OCI-LY3 (cell line): ENCODE results near the gene BCAP31.

Experiments used
- H2AFZ ChIP-seq: fragments of 200-600, 300-600 bp; shearing (Covaris generic); 2 replicates; pipeline ENCODE4 v1.6.0; 2014; ENCODE audit warnings: antibody characterized with exemption, low read depth, low read length
- H3K27ac ChIP-seq: fragments of 200-600, 300-600 bp; sonication (generic); 2 replicates; pipeline ENCODE4 v1.5.1; 2014; ENCODE audit warnings: mild to moderate bottlenecking, low read length, moderate library complexity, mixed read lengths
- H3K27me3 ChIP-seq: fragments of 200-600, 300-600 bp; sonication (generic); 2 replicates; pipeline ENCODE4 v1.6.1; 2014; ENCODE audit warnings: low read depth, low read length, mixed read lengths
- H3K36me3 ChIP-seq: fragments of 200-600, 300-600 bp; sonication (generic); replicated peaks from 2 replicates; pipeline ENCODE3; 2014; ENCODE audit warnings: low read depth, low read length, mixed read lengths
- H3K4me1 ChIP-seq: fragments of 300-600, 200-600 bp; sonication (generic); 2 replicates; pipeline ENCODE4 v1.6.1; 2014; ENCODE audit warnings: low read length, mixed read lengths
- H3K4me2 ChIP-seq: fragments of 200-600, 300-600 bp; sonication (generic); 2 replicates; pipeline ENCODE4 v1.6.1; 2014; ENCODE audit warnings: low read length, mixed read lengths
- H3K4me3 ChIP-seq: fragments of 300-600, 200-600 bp; sonication (generic); 2 replicates; pipeline ENCODE4 v1.5.1; 2014; ENCODE audit warnings: antibody characterized with exemption, mild to moderate bottlenecking, low read length, moderate library complexity
- H3K79me2 ChIP-seq: fragments of 300-600, 200-600 bp; shearing (Covaris generic); 2 replicates; pipeline ENCODE4 v1.6.1; 2014; ENCODE audit warnings: mild to moderate bottlenecking, low read length, mixed read lengths
- H3K9ac ChIP-seq: fragments of 300-600, 200-600 bp; shearing (Covaris generic); 2 replicates; pipeline ENCODE4 v1.6.0; 2014; ENCODE audit warnings: mild to moderate bottlenecking, low read length, moderate library complexity
- H3K9me3 ChIP-seq: fragments of 200-600, 300-600 bp; shearing (Covaris generic); 2 replicates; pipeline ENCODE4 v1.6.1; 2014; ENCODE audit warnings: low read length, mixed read lengths; ENCODE audit not compliant: insufficient read depth
- H4K20me1 ChIP-seq: fragments of 200-600, 300-600 bp; sonication (generic); 2 replicates; pipeline ENCODE4 v1.6.1; 2016; ENCODE audit warnings: low read length, mixed read lengths; ENCODE audit not compliant: insufficient read depth
- EZH2phosphoT487 ChIP-seq: fragments of 200-600 bp; shearing (Covaris generic); IDR thresholded peaks from 2 replicates; pipeline ENCODE4 v1.6.1; 2018; ENCODE audit warnings: antibody characterized with exemption, mixed run types, low read depth
- TF ChIP-seq, protein P1 (sequence below): fragments of 200-600, 300-600 bp; sonication (generic); IDR thresholded peaks from 2 replicates; pipeline ENCODE4 v1.5.1; 2014; ENCODE audit warnings: antibody characterized with exemption, low read length, low read depth

Gene BCAP31

DNA sequence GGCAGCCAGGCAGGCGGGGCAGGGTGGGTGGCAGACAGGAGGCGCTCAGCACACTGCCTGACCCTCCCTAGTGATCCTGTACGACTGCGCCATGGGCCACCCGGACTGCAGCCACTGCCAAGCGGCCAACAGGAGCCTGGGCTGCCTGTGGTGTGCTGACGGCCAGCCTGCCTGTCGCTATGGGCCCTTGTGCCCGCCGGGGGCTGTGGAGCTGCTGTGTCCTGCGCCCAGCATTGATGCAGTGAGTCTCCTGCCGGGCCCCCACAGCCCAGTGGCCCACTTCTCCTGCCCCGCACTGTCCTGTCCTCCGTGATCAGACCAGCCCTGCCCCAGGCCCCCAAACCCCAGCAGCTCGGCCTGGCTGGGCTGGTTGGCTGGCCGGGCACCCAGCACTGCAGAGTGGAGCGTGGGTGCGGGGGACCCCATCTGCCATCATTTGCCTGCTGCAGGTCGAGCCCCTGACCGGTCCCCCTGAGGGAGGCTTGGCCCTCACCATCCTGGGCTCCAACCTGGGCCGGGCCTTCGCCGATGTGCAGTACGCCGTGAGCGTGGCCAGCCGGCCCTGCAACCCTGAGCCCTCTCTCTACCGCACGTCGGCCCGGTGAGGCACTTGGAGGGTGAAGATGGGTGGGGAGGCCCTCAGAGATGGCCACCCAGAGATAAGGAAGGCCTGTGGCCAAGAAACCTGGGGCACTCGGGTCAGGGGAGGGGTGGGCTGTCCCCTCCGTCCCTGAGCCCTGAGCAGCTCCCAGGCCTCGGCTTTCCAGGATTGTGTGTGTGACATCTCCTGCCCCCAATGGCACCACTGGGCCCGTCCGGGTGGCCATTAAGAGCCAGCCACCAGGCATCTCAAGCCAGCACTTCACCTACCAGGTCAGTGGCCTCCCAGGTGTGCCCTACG is 47.5 kb upstream of the BCAP31 start:
- no peaks in the 10 kb centered on the region for H3K79me2 ChIP-seq
- no peak overlapping the region for H3K4me2 ChIP-seq
- H3K9me3 ChIP-seq = no peaks in the 10 kb centered on the region
- H3K4me1 ChIP-seq = no peaks in the 10 kb centered on the region
- H4K20me1 ChIP-seq = no peaks in the 10 kb centered on the region
- H3K9ac ChIP-seq = no peak overlapping the region
- no peak overlapping the region for H2AFZ ChIP-seq
- no peaks in the 10 kb centered on the region for H3K36me3 ChIP-seq
- H3K27me3 ChIP-seq = no peaks in the 10 kb centered on the region
- H3K27ac ChIP-seq = no peak overlapping the region
- TF ChIP-seq, protein P1, sequence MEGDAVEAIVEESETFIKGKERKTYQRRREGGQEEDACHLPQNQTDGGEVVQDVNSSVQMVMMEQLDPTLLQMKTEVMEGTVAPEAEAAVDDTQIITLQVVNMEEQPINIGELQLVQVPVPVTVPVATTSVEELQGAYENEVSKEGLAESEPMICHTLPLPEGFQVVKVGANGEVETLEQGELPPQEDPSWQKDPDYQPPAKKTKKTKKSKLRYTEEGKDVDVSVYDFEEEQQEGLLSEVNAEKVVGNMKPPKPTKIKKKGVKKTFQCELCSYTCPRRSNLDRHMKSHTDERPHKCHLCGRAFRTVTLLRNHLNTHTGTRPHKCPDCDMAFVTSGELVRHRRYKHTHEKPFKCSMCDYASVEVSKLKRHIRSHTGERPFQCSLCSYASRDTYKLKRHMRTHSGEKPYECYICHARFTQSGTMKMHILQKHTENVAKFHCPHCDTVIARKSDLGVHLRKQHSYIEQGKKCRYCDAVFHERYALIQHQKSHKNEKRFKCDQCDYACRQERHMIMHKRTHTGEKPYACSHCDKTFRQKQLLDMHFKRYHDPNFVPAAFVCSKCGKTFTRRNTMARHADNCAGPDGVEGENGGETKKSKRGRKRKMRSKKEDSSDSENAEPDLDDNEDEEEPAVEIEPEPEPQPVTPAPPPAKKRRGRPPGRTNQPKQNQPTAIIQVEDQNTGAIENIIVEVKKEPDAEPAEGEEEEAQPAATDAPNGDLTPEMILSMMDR = no peak
- TF ChIP-seq EZH2phosphoT487 = no peak
- H3K4me3 ChIP-seq = no peak overlapping the region

DNA sequence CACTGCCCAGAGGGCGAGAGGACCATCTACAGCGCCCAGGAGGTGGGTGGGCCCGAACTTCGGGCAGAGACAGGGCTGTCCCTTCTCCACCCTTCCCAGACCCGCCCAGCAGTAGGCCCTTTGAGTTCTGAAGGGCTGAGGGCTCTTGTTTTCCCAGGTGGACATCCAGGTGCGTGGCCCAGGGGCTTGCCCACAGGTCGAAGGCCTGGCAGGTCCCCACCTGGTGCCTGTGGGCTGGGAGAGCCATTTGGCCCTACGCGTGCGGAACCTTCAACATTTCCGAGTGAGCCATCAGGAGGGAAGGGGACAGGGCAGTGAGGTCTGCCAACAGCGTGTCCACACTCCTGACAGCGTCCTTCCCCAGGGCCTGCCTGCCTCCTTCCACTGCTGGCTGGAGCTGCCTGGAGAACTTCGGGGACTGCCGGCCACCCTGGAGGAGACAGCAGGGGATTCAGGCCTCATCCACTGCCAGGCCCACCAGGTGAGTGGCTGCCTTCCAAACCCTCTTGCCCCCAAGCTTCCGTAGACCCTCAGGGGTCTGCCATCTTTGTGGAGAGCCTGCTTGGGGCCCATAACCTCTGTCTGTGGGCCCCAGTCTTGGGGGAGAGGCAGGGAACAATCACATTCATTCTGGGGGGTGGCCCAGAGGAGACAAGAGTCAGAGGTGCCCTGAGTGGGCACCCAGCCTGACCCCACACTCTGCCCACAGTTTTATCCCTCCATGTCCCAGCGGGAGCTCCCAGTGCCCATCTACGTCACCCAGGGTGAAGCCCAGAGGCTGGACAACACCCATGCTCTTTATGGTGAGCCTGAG is 46.6 kb upstream of the BCAP31 start:
- no peaks in the 10 kb centered on the region for H3K27me3 ChIP-seq
- H3K4me1 ChIP-seq = peaks cover 8% of the 10 kb centered on the region; the same call in 1 of the 2 replicates
- H3K36me3 ChIP-seq = no peaks in the 10 kb centered on the region
- H3K79me2 ChIP-seq = no peaks in the 10 kb centered on the region
- H2AFZ ChIP-seq = no peak overlapping the region
- H3K9ac ChIP-seq = no peak overlapping the region
- H3K4me3 ChIP-seq = no peak overlapping the region
- no peak overlapping the region for H3K27ac ChIP-seq
- no peaks in the 10 kb centered on the region for H3K9me3 ChIP-seq
- H3K4me2 ChIP-seq = no peak overlapping the region
- TF ChIP-seq, protein P1 = no peak
- no peak for TF ChIP-seq EZH2phosphoT487
- no peaks in the 10 kb centered on the region for H4K20me1 ChIP-seq

DNA sequence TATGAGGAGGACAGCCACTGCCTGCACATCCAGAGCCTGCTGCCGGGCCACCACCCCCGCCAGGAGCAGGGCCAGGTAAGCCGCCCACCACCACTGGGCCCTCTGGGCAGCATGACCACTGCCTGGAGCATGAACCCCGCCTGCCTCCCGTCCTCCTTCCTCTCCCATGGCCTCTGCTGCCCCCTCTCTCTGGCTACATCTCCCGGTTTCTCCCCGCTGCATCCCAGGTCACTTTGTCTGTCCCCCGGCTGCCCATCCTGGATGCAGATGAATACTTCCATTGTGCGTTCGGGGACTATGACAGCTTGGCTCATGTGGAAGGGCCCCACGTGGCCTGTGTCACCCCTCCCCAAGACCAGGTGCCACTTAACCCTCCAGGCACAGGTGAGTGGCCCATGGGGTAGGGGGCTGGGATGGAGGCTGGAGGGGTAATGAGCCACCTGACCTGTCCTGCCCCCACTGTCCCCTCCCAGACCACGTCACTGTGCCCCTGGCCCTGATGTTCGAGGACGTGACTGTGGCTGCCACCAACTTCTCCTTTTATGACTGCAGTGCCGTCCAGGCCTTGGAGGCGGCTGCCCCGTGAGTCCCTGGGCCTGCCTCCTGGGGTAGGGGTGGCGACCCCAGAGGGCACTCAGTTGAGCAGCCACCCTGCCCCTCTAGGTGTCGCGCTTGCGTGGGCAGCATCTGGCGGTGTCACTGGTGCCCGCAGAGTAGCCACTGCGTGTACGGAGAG is 45.8 kb upstream of the BCAP31 start:
- H3K9ac ChIP-seq = no peak overlapping the region
- no peak overlapping the region for H3K4me2 ChIP-seq
- H3K4me3 ChIP-seq = no peak overlapping the region
- TF ChIP-seq, protein P1 = no peak
- TF ChIP-seq EZH2phosphoT487 = no peak
- no peak overlapping the region for H3K27ac ChIP-seq
- H2AFZ ChIP-seq = no peak overlapping the region
- H3K9me3 ChIP-seq = no peaks in the 10 kb centered on the region
- peaks cover 8% of the 10 kb centered on the region; the same call in 1 of the 2 replicates for H3K4me1 ChIP-seq
- no peaks in the 10 kb centered on the region for H4K20me1 ChIP-seq
- H3K27me3 ChIP-seq = no peaks in the 10 kb centered on the region
- H3K36me3 ChIP-seq = no peaks in the 10 kb centered on the region
- H3K79me2 ChIP-seq = no peaks in the 10 kb centered on the region
